ENCODE data around the gene NAT10. TPM values are rescaled to one million over a fixed set of nuclear protein-coding genes. Genes with fewer than 3 reads are reported as not detected.
A peak's percentile ranks its signal among the peaks of the same experiment; 100 is the strongest.

The NAT10 gene
- total RNA-seq, 3 donors from 2014 or later = 29.6 to 34.4 (median 30.7) TPM

GRCh38 chr11:34098813-34099212 lies 6.6 kb upstream of the NAT10 start:
- no peak for ATAC-seq
- H3K36me3 ChIP-seq (ENCODE audit: low read depth) = peaks cover 17% of the 10 kb centered on the region
- intact Hi-C loops (cut with DNase I, micrococcal nuclease) = no loop called here
- H3K4me3 ChIP-seq = no peak overlapping the region
- TF ChIP-seq CTCF (IDR thresholded peaks at IDR 0.05) = no peak
- no peak for DNase-seq
- H3K4me1 ChIP-seq (ENCODE audit: low read depth) = no peaks in the 10 kb centered on the region
- no peaks in the 10 kb centered on the region for H3K9me3 ChIP-seq

GRCh38 chr11:34104680-34105078 lies 750 bp upstream of the NAT10 start:
- Histone ChIP-seq H3K4me1 (ENCODE audit: low read depth) (peaks cover 7% of the 10 kb centered on the region), H3K36me3 (ENCODE audit: low read depth) (peaks cover 7% of the 10 kb centered on the region), H3K4me3 (no peak overlapping the region), H3K9me3 (no peaks in the 10 kb centered on the region)
- no peak for ATAC-seq
- intact Hi-C loops (cut with DNase I, micrococcal nuclease) = no loop called here
- DNase-seq = no peak
- TF ChIP-seq CTCF (IDR thresholded peaks at IDR 0.05) = no peak

GRCh38 chr11:34105957-34106504 lies 602 bp downstream of the NAT10 start:
- DNase-seq = no peak
- Histone ChIP-seq H3K4me1 (ENCODE audit: low read depth) (peaks cover 7% of the 10 kb centered on the region), H3K36me3 (ENCODE audit: low read depth) (peaks cover 9% of the 10 kb centered on the region), H3K4me3 (peak overlapping the region; percentile 51), H3K9me3 (no peaks in the 10 kb centered on the region)
- ATAC-seq = no peak
- intact Hi-C loops (cut with DNase I, micrococcal nuclease) = no loop called here
- TF ChIP-seq CTCF (IDR thresholded peaks at IDR 0.05) = no peak

GRCh38 chr11:34111722-34112270 lies 6.4 kb downstream of the NAT10 start:
- Histone ChIP-seq H3K36me3 (ENCODE audit: low read depth) (peaks cover 12% of the 10 kb centered on the region), H3K4me3 (no peak overlapping the region), H3K4me1 (ENCODE audit: low read depth) (peaks cover under 1% of the 10 kb centered on the region), H3K9me3 (no peaks in the 10 kb centered on the region)
- ATAC-seq (no peak), DNase-seq (no peak)
- TF ChIP-seq CTCF (IDR thresholded peaks at IDR 0.05) = no peak
- intact Hi-C loops (cut with DNase I, micrococcal nuclease) = no loop called here

- Histone ChIP-seq H3K9me3 (no peaks in the 10 kb centered on the region), H3K4me1 (ENCODE audit: low read depth) (no peaks in the 10 kb centered on the region), H3K36me3 (ENCODE audit: low read depth) (peaks cover 12% of the 10 kb centered on the region), H3K4me3 (no peak overlapping the region)
- intact Hi-C loops (cut with DNase I, micrococcal nuclease) = no loop called here
- ATAC-seq (no peak), DNase-seq (no peak)
- no peak for TF ChIP-seq CTCF (IDR thresholded peaks at IDR 0.05)
These were observed 8.6 kb downstream of the NAT10 start for GRCh38 chr11:34114014-34114413.

GRCh38 chr11:34114471-34114870 lies 9.0 kb downstream of the NAT10 start:
- intact Hi-C loops (cut with DNase I, micrococcal nuclease) = no loop called here

More at GRCh38 chr11:34114471-34114870, 9.0 kb downstream of the NAT10 start:
- ATAC-seq = no peak
- Histone ChIP-seq H3K4me1 (ENCODE audit: low read depth) (no peaks in the 10 kb centered on the region), H3K9me3 (no peaks in the 10 kb centered on the region), H3K4me3 (no peak overlapping the region), H3K36me3 (ENCODE audit: low read depth) (peaks cover 12% of the 10 kb centered on the region)
- DNase-seq = no peak
- TF ChIP-seq CTCF (IDR thresholded peaks at IDR 0.05) = no peak
